OCI-LY7 (cell line): ENCODE results near the gene LHX6. TPM values are rescaled to one million over a fixed set of nuclear protein-coding genes. Genes with fewer than 3 reads are reported as not detected.

Experiments used
- BruUV-seq: library from RNA; stranded (reverse); fragments of 400-500 nt; replicated peaks from 2 replicates; lab custom pipeline; 2021; lab: Mats Ljungman, UMichigan
- CTCF ChIA-PET: fragments of 300-600 bp; sonication (Branson Sonifier 250); formaldehyde crosslinking; loops from one replicate; lab custom pipeline; 2022; ENCODE audit warnings: antibody characterized with exemption; ENCODE audit not compliant: unreplicated experiment; lab: Charles Lee
- POLR2A ChIA-PET: fragments of 300-600 bp; sonication (Branson Sonifier 250); formaldehyde crosslinking; loops from one replicate; lab custom pipeline; 2022; ENCODE audit warnings: antibody characterized with exemption; lab: Charles Lee
- DNase-seq: peaks from one replicate; pipeline ENCODE4 v3.0.0-alpha.2; 2015; ENCODE audit warnings: low spot score
- H2AFZ ChIP-seq: fragments of 200-600 bp; sonication (generic), shearing (Covaris generic); 2 replicates; pipeline ENCODE4 v1.6.1; 2014; ENCODE audit warnings: mild to moderate bottlenecking, antibody characterized with exemption, low read length, moderate library complexity
- H3K27ac ChIP-seq: fragments of 200-600 bp; sonication (generic); 2 replicates; pipeline ENCODE4 v1.5.1; 2014; ENCODE audit warnings: mixed run types, low read depth, mild to moderate bottlenecking, moderate library complexity, low read length, inconsistent platforms; ENCODE audit not compliant: poor library complexity, severe bottlenecking
- H3K36me3 ChIP-seq: fragments of 200-600 bp; sonication (generic); 2 replicates; pipeline ENCODE4 v1.6.1; 2014; ENCODE audit warnings: mild to moderate bottlenecking, antibody characterized with exemption, low read length, moderate library complexity, mixed read lengths; ENCODE audit not compliant: insufficient read depth
- H3K4me1 ChIP-seq: fragments of 200-600 bp; sonication (generic); 2 replicates; pipeline ENCODE4 v1.5.1; 2014; ENCODE audit warnings: mild to moderate bottlenecking, low read length; ENCODE audit not compliant: insufficient read depth, poor library complexity, severe bottlenecking
- H3K4me2 ChIP-seq: fragments of 200-600 bp; sonication (generic); 2 replicates; pipeline ENCODE4 v1.6.1; 2014; ENCODE audit warnings: mild to moderate bottlenecking, low read length
- H3K4me3 ChIP-seq: fragments of 200-600 bp; sonication (generic); 2 replicates; pipeline ENCODE4 v1.5.1; 2014; ENCODE audit warnings: mild to moderate bottlenecking, low read depth, low read length; ENCODE audit not compliant: poor library complexity, severe bottlenecking
- H3K79me2 ChIP-seq: fragments of 200-600 bp; sonication (generic); 2 replicates; pipeline ENCODE4 v1.6.1; 2016; ENCODE audit warnings: low read depth, mild to moderate bottlenecking, low read length, moderate library complexity, mixed read lengths; ENCODE audit not compliant: insufficient read depth
- H3K9me2 ChIP-seq: fragments of 200-600 bp; sonication (generic); 2 replicates; pipeline ENCODE4 v1.6.1; 2016; ENCODE audit warnings: mild to moderate bottlenecking, low read length, mixed read lengths; ENCODE audit not compliant: insufficient read depth
- H3K9me3 ChIP-seq: fragments of 200-600 bp; sonication (generic); 2 replicates; pipeline ENCODE4 v1.6.1; 2014; ENCODE audit warnings: mild to moderate bottlenecking, mixed run types, low read length, mixed read lengths
- H4K20me1 ChIP-seq: fragments of 200-600 bp; sonication (generic); 2 replicates; pipeline ENCODE4 v1.6.1; 2014; ENCODE audit warnings: mild to moderate bottlenecking, antibody characterized with exemption, low read length, moderate library complexity, mixed read lengths; ENCODE audit not compliant: insufficient read depth
- CTCF ChIP-seq: fragments of 200-600 bp; sonication (generic); conservative IDR thresholded peaks from 2 replicates; pipeline ENCODE4 v1.5.1; 2014; ENCODE audit warnings: mild to moderate bottlenecking, antibody characterized with exemption, low read length, moderate library complexity, mixed read lengths
- EZH2phosphoT487 ChIP-seq: fragments of 200-600 bp; sonication (generic); IDR thresholded peaks from 2 replicates; pipeline ENCODE4 v1.6.1; 2018; ENCODE audit warnings: low read depth, borderline replicate concordance, mild to moderate bottlenecking, mixed run types, antibody characterized with exemption, low read length, moderate library complexity, mixed read lengths
- intact Hi-C: fragments of 100-400 bp; cut with micrococcal nuclease; formaldehyde crosslinking; loops from one replicate; pipeline ENCODE4 v1.10.0; 2022; ENCODE audit not compliant: unreplicated experiment
- total RNA-seq, 2 experiments: library from RNA; depleted of rRNA in 1 of 2; stranded (reverse); fragments of >200 nt in 1 of 2; shearing (Covaris generic) in 1 of 2; gene quantifications; 2 replicates each; pipeline ENCODE4 v1.2.3, GENCODE V29; 2014 to 2022

Gene LHX6
- total RNA-seq, 2 experiments from 2014 or later: not detected

GRCh38 chr9:122183501-122183900 lies 45.3 kb downstream of the LHX6 start:
- BruUV-seq: no TSS peak
- CTCF ChIA-PET: no interaction called here

GRCh38 chr9:122180633-122181032 lies 48.1 kb downstream of the LHX6 start:
- H3K4me3 ChIP-seq: no peak overlapping the region
- POLR2A ChIA-PET: interaction anchor here (0.7 kb wide), 1 partner anchor 65 kb away, joined by 3 read pairs; no protein-coding TSS in a partner anchor

More at GRCh38 chr9:122183501-122183900, 45.3 kb downstream of the LHX6 start:
- Histone ChIP-seq H2AFZ (no peak overlapping the region), H3K4me2 (no peak overlapping the region), H3K36me3 (no peaks in the 10 kb centered on the region), H3K4me1 (no peaks in the 10 kb centered on the region), H3K27ac (no peak overlapping the region), H3K79me2 (no peaks in the 10 kb centered on the region), H3K9me2 (no peaks in the 10 kb centered on the region), H3K9me3 (no peaks in the 10 kb centered on the region), H4K20me1 (no peaks in the 10 kb centered on the region), H3K4me3 (no peak overlapping the region)
- no peak for TF ChIP-seq EZH2phosphoT487
- no peak for TF ChIP-seq CTCF
- intact Hi-C loops: loop anchor here (1.0 kb wide), 1 partner anchor 11 kb away; no protein-coding TSS in a partner anchor
- POLR2A ChIA-PET: no interaction called here
- no peak for DNase-seq

More at GRCh38 chr9:122180633-122181032, 48.1 kb downstream of the LHX6 start:
- Histone ChIP-seq H4K20me1 (no peaks in the 10 kb centered on the region), H3K36me3 (no peaks in the 10 kb centered on the region), H3K9me3 (no peaks in the 10 kb centered on the region), H3K27ac (no peak overlapping the region), H3K4me1 (no peaks in the 10 kb centered on the region), H2AFZ (no peak overlapping the region), H3K79me2 (no peaks in the 10 kb centered on the region), H3K9me2 (no peaks in the 10 kb centered on the region), H3K4me2 (no peak overlapping the region)
- DNase-seq: no peak
- intact Hi-C loops: no loop called here
- no peak for TF ChIP-seq CTCF
- TF ChIP-seq EZH2phosphoT487: no peak
- no TSS peak for BruUV-seq
- CTCF ChIA-PET: no interaction called here
